CD14-positive monocyte (primary cell): ENCODE measurements around the gene CREBZF. TPM values are rescaled to one million over a fixed set of nuclear protein-coding genes. Genes with fewer than 3 reads are reported as not detected.

Source experiments
- DNase-seq, 3 donors: peaks; one replicate each; pipeline ENCODE4 v3.0.0-alpha.2; 2011 to 2022
- H2AFZ ChIP-seq: 2 replicates; pipeline ENCODE4 v1.6.0; 2012; ENCODE audit warnings: mild to moderate bottlenecking, low read depth, low read length, inconsistent platforms; ENCODE audit not compliant: insufficient read depth, poor library complexity, severe bottlenecking
- H3K27ac ChIP-seq, 2 donors: 1 replicate in 1 of 2; 2 replicates in 1 of 2; pipeline ENCODE4 v1.5.1; 2012 to 2013; ENCODE audit warnings: low read length in 2 of 2, control low read depth in 1 of 2, inconsistent platforms in 1 of 2, low read depth in 1 of 2, mild to moderate bottlenecking in 1 of 2
- H3K27me3 ChIP-seq, 2 donors: one replicate each; pipeline versions ENCODE4 v1.6.0 to v1.6.1; 2011 to 2013; ENCODE audit warnings: low read length in 2 of 2; ENCODE audit not compliant: control insufficient read depth in 2 of 2, insufficient read depth in 2 of 2
- H3K36me3 ChIP-seq, 2 donors: replicated peaks in 1 of 2; 1 replicate in 1 of 2; 2 replicates in 1 of 2; pipeline versions ENCODE4 v1.5.1 to v1.6.1; 2012 to 2013; ENCODE audit warnings: low read length in 2 of 2, control low read depth in 1 of 2, inconsistent platforms in 1 of 2, mild to moderate bottlenecking in 1 of 2; ENCODE audit not compliant: insufficient read depth in 2 of 2, control insufficient read depth in 1 of 2
- H3K4me1 ChIP-seq, 2 donors: 1 replicate in 1 of 2; 2 replicates in 1 of 2; pipeline versions ENCODE4 v1.5.1 to v1.6.1; 2012 to 2013; ENCODE audit warnings: low read length in 2 of 2, control low read depth in 1 of 2, inconsistent platforms in 1 of 2, mild to moderate bottlenecking in 1 of 2, moderate library complexity in 1 of 2; ENCODE audit not compliant: insufficient read depth in 2 of 2, control insufficient read depth in 1 of 2
- H3K4me2 ChIP-seq: replicated peaks from 2 replicates; pipeline ENCODE3; 2012; ENCODE audit warnings: low read length, moderate library complexity, mild to moderate bottlenecking; ENCODE audit not compliant: poor library complexity, severe bottlenecking; ENCODE audit errors: extremely low read depth
- H3K4me3 ChIP-seq, 3 experiments: fragments of 200-600 bp in 1 of 3; sonication (generic) in 1 of 3; replicated peaks in 1 of 3; 1 replicate in 2 of 3; 2 replicates in 1 of 3; pipeline ENCODE4 v1.5.1; 2011 to 2013; ENCODE audit warnings: low read length in 3 of 3, mild to moderate bottlenecking in 3 of 3, control low read depth in 2 of 3, low read depth in 2 of 3, inconsistent platforms in 1 of 3, moderate library complexity in 1 of 3
- H3K79me2 ChIP-seq: 2 replicates; pipeline ENCODE4 v1.6.0; 2012; ENCODE audit warnings: mild to moderate bottlenecking, control low read depth, inconsistent platforms, low read length, moderate library complexity; ENCODE audit not compliant: insufficient read depth
- H3K9ac ChIP-seq: 2 replicates; pipeline ENCODE4 v1.6.0; 2017; ENCODE audit warnings: low read length, mild to moderate bottlenecking; ENCODE audit not compliant: insufficient read depth, poor library complexity, severe bottlenecking
- H3K9me3 ChIP-seq, 2 donors: replicated peaks in 1 of 2; 1 replicate in 1 of 2; 2 replicates in 1 of 2; pipeline versions ENCODE4 v1.5.1 to v1.6.1; 2012 to 2013; ENCODE audit warnings: low read length in 2 of 2, control low read depth in 1 of 2; ENCODE audit not compliant: control insufficient read depth in 1 of 2, insufficient read depth in 1 of 2
- H4K20me1 ChIP-seq: 2 replicates; pipeline ENCODE4 v1.6.0; 2012; ENCODE audit warnings: mild to moderate bottlenecking, low read length, control low read depth, moderate library complexity; ENCODE audit not compliant: insufficient read depth
- H3K27ac Mint-ChIP-seq, 7 donors: one replicate each; pipeline ENCODE4 v1.8.0; 2020; ENCODE audit warnings: mild to moderate bottlenecking in 7 of 7, mixed read lengths in 7 of 7, moderate library complexity in 6 of 7, inconsistent platforms in 2 of 7
- H3K27me3 Mint-ChIP-seq, 3 donors: one replicate each; pipeline ENCODE4 v1.8.0; 2021 to 2022; ENCODE audit warnings: low read depth in 3 of 3, mild to moderate bottlenecking in 3 of 3, mixed read lengths in 3 of 3, moderate library complexity in 3 of 3, inconsistent platforms in 1 of 3
- H3K36me3 Mint-ChIP-seq, 2 donors: one replicate each; pipeline ENCODE4 v1.8.0; 2020; ENCODE audit warnings: mixed read lengths in 2 of 2, inconsistent platforms in 1 of 2, mild to moderate bottlenecking in 1 of 2
- H3K4me1 Mint-ChIP-seq: one replicate; pipeline ENCODE4 v1.8.0; 2020; ENCODE audit warnings: mild to moderate bottlenecking, mixed read lengths
- H3K4me3 Mint-ChIP-seq, 2 donors: one replicate each; pipeline ENCODE4 v1.8.0; 2020; ENCODE audit warnings: mild to moderate bottlenecking in 2 of 2, mixed read lengths in 2 of 2, moderate library complexity in 1 of 2
- H3K9me3 Mint-ChIP-seq, 7 donors: one replicate each; pipeline ENCODE4 v1.8.0; 2020 to 2022; ENCODE audit warnings: mixed read lengths in 7 of 7, mild to moderate bottlenecking in 6 of 7, moderate library complexity in 6 of 7, inconsistent platforms in 2 of 7
- CTCF ChIP-seq: fragments of 200-600 bp; IDR thresholded peaks from one replicate; pipeline ENCODE4 v1.8.0; 2022; ENCODE audit warnings: antibody characterized with exemption, mild to moderate bottlenecking
- WGBS: methylation state at CpG from one replicate; pipeline ENCODE4 v1.1.5; 2013; ENCODE audit warnings: missing lambda C conversion rate; ENCODE audit not compliant: insufficient coverage; 5-methylcytosine and 5-hydroxymethylcytosine counted together
- intact Hi-C, 2 donors: fragments of 100-400 bp; cut with micrococcal nuclease; formaldehyde crosslinking; loops; one replicate each; pipeline versions ENCODE4 v1.15.0 to v1.15.1; 2023
- polyA minus RNA-seq: library from RNA; depleted of rRNA, polyadenylated mRNA; stranded (reverse); fragments of >200 nt; gene quantifications from 2 replicates; pipeline ENCODE4 v1.2.3, GENCODE V29; 2012
- polyA plus RNA-seq, 3 donors: library from polyadenylated mRNA; depleted of rRNA in 1 of 3; unstranded in 2 of 3; stranded (reverse) in 1 of 3; fragments of 300-500 nt in 2 of 3; fragments of >200 nt in 1 of 3; fragmentation: Illumina TruSeq in 2 of 3; gene quantifications; 1 replicate in 2 of 3; 2 replicates in 1 of 3; pipeline ENCODE4 v1.2.3, GENCODE V29; 2012 to 2021
- total RNA-seq, 12 experiments: library from RNA in 1 of 12; stranded (reverse) in 1 of 12; fragments of 120-200 nt in 1 of 12; gene quantifications; one replicate each; pipeline ENCODE4 v1.2.4 and lab custom pipeline; 2013 to 2026; ENCODE audit warnings: mixed read lengths in 6 of 12, inconsistent platforms in 1 of 12

The CREBZF gene, protein sequence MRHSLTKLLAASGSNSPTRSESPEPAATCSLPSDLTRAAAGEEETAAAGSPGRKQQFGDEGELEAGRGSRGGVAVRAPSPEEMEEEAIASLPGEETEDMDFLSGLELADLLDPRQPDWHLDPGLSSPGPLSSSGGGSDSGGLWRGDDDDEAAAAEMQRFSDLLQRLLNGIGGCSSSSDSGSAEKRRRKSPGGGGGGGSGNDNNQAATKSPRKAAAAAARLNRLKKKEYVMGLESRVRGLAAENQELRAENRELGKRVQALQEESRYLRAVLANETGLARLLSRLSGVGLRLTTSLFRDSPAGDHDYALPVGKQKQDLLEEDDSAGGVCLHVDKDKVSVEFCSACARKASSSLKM
- total RNA-seq (2013), result 39.6 TPM
- polyA plus RNA-seq, result 10 to 100 TPM in 1 of 3 donors, 1 to 10 TPM in 2; 3.1 to 35.4 (median 3.9) TPM
- polyA minus RNA-seq, result 34.8 and 35.8 TPM in 2 replicates
- total RNA-seq (lab: John Stamatoyannopoulos, UW), result 27.8 to 97.7 (median 55.5) reads per million in 11 experiments

DNA sequence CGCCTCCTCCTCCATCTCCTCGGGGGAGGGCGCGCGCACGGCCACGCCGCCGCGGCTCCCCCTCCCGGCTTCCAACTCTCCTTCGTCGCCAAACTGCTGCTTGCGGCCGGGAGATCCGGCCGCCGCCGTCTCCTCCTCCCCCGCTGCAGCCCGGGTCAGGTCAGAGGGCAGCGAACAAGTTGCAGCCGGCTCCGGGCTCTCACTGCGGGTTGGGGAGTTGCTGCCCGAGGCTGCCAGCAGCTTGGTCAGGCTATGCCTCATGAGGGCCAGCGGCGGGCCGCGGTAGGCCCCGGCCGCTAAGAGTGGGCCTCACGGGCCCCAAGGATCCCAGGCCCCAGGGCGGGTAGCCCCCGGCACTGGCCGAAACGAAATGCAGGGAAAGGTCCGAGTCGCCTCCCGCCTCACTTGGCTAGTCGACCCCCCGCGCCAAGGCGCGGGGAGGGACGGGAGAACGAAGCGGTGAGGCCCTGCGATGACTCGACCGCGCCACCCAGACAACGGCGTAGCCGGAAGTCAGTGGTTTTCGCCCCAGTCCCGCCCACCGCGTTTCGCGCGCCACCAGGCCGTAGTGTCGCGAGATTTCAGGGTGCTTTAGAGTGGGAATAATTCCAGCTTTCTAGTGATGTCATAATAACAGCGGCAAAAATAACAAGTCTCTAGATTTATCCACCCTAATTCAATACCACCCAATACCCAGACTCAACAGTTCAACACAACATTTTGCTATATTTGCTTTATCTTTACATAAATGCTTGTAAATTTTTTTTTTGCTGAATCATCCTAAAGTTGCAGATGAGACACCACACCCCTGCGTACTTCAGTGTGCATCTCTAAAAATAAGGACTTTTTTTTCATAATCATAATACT is at the start of gene CREBZF:
Gene CREBZF, minus strand, starts transcription at position 515 of the 867 bp plus-strand sequence. Its CDS starts 254 bp downstream, at position 261.
- Histone ChIP-seq H3K4me1 (peaks cover 17 to 32% of the 10 kb centered on the region in 2 donors), H3K4me2 (peak within 1 kb of the TSS; percentile 93), H3K36me3 (peaks cover 11 to 13% of the 10 kb centered on the region in 2 donors), H3K27me3 (no peaks in the 10 kb centered on the region), H3K27ac (peak within 1 kb of the TSS; percentile 86 to 97), H3K9me3 (no peaks in the 10 kb centered on the region), H2AFZ (peak within 1 kb of the TSS; percentile 92), H3K4me3 (peak within 1 kb of the TSS; percentile 56 to 94 (median 78)), H3K79me2 (peaks cover 54% of the 10 kb centered on the region), H3K9ac (peak within 1 kb of the TSS; percentile 98), H4K20me1 (peaks cover 39% of the 10 kb centered on the region)
- peaks cover 0 to 2% (median 0%) of the 10 kb centered on the region in 7 donors for H3K9me3 Mint-ChIP-seq
- TF ChIP-seq CTCF, result no peak
- H3K4me3 Mint-ChIP-seq, result peak within 1 kb of the TSS; percentile 98 to 100
- peaks cover 0 to 2% (median 0%) of the 10 kb centered on the region in 3 donors for H3K27me3 Mint-ChIP-seq
- peaks cover 28% of the 10 kb centered on the region for H3K4me1 Mint-ChIP-seq
- H3K36me3 Mint-ChIP-seq, result peaks cover 16% of the 10 kb centered on the region in 2 donors
- WGBS, result 0% methylated on average over 55 of the region's 67 CpGs
- intact Hi-C loops, result loop anchor here (1.0 to 10.0 kb wide), 3 partner anchors 10 to 580 kb away; partner anchors contain the start of genes DLG2 (in 2 of the 2), TMEM126B (in 2 of the 2) and EED (in 1 of the 2)
- H3K27ac Mint-ChIP-seq, result peak within 1 kb of the TSS; percentile 97 to 99 (median 98)
- peak; percentile 93 to 94 (median 94) for DNase-seq

GRCh38 chr11:85712953-85713352 is 48.0 kb upstream of the CREBZF start:
- Histone ChIP-seq H2AFZ (no peak overlapping the region), H3K4me3 (no peak overlapping the region), H4K20me1 (no peaks in the 10 kb centered on the region), H3K4me2 (no peak overlapping the region), H3K27me3 (no peaks in the 10 kb centered on the region), H3K36me3 (no peaks in the 10 kb centered on the region), H3K4me1 (no peaks in the 10 kb centered on the region), H3K27ac (no peak overlapping the region), H3K9ac (no peak overlapping the region), H3K79me2 (no peaks in the 10 kb centered on the region), H3K9me3 (no peaks in the 10 kb centered on the region)
- no peak for TF ChIP-seq CTCF
- no peak overlapping the region for H3K4me3 Mint-ChIP-seq
- DNase-seq, result no peak
- H3K4me1 Mint-ChIP-seq, result no peaks in the 10 kb centered on the region
- no peak overlapping the region for H3K27ac Mint-ChIP-seq
- peaks cover 0 to 2% (median 0%) of the 10 kb centered on the region in 3 donors for H3K27me3 Mint-ChIP-seq
- intact Hi-C loops, result no loop called here
- 88% methylated on average over 2 of the region's 3 CpGs for WGBS
- no peaks in the 10 kb centered on the region for H3K9me3 Mint-ChIP-seq
- no peaks in the 10 kb centered on the region for H3K36me3 Mint-ChIP-seq
